ENCODE results near the gene RTTN.

DNA sequence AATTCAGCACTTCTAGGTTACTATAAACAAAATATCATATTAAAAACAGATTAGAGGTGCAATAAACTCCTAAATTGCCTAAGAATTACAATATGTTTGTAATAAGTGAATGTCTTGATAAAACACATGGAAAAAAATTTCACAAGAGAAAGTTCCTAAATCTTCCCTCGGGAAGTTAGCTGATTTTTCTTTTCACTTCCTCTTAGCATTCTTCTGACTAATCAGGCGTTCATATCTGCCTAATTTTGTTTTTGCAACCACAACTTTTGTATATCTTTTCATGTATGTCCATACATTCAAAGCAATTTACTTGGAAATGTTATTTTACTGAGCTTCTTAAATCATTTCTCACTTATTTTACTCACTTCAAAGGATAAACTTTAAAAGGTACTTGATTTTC is 88.5 kb downstream of the RTTN start:
- TF ChIP-seq, protein P1, sequence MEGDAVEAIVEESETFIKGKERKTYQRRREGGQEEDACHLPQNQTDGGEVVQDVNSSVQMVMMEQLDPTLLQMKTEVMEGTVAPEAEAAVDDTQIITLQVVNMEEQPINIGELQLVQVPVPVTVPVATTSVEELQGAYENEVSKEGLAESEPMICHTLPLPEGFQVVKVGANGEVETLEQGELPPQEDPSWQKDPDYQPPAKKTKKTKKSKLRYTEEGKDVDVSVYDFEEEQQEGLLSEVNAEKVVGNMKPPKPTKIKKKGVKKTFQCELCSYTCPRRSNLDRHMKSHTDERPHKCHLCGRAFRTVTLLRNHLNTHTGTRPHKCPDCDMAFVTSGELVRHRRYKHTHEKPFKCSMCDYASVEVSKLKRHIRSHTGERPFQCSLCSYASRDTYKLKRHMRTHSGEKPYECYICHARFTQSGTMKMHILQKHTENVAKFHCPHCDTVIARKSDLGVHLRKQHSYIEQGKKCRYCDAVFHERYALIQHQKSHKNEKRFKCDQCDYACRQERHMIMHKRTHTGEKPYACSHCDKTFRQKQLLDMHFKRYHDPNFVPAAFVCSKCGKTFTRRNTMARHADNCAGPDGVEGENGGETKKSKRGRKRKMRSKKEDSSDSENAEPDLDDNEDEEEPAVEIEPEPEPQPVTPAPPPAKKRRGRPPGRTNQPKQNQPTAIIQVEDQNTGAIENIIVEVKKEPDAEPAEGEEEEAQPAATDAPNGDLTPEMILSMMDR (IDR thresholded peaks at IDR 0.05) = no peak
- TF ChIP-seq POLR2A (IDR thresholded peaks at IDR 0.05) = no peak

Data from uterus (tissue), 2 donors.